H9 (cell line): Measurements from ENCODE around the gene FPGS. TPM values are rescaled to one million over a fixed set of nuclear protein-coding genes. Genes with fewer than 3 reads are reported as not detected.

Experiments used
- DNase-seq: peaks from one replicate; pipeline ENCODE4 v3.0.0-alpha.2; 2017
- H2AFZ ChIP-seq: one replicate; pipeline ENCODE4 v1.6.1; 2013; ENCODE audit warnings: mild to moderate bottlenecking, low read length, control low read depth, moderate library complexity
- H2AK5ac ChIP-seq: 2 replicates; pipeline ENCODE4 v1.6.1; 2013; ENCODE audit warnings: low read length, control low read depth, mixed read lengths; ENCODE audit not compliant: insufficient read length
- H2BK120ac ChIP-seq: one replicate; pipeline ENCODE4 v1.6.1; 2013; ENCODE audit warnings: low read depth, mild to moderate bottlenecking, low read length, control low read depth, inconsistent platforms; ENCODE audit not compliant: poor library complexity, severe bottlenecking
- H2BK12ac ChIP-seq: 2 replicates; pipeline ENCODE4 v1.6.1; 2013; ENCODE audit warnings: low read length, control low read depth, mixed read lengths, low read depth; ENCODE audit not compliant: insufficient read length
- H2BK15ac ChIP-seq: 2 replicates; pipeline ENCODE4 v1.6.1; 2013; ENCODE audit warnings: low read depth, low read length, control low read depth
- H2BK20ac ChIP-seq: one replicate; pipeline ENCODE4 v1.6.1; 2013; ENCODE audit warnings: low read depth, mild to moderate bottlenecking, low read length, control low read depth, inconsistent platforms; ENCODE audit not compliant: poor library complexity, severe bottlenecking
- H2BK5ac ChIP-seq: 2 replicates; pipeline ENCODE4 v1.6.1; 2013; ENCODE audit warnings: low read length, control low read depth, mixed read lengths; ENCODE audit not compliant: insufficient read length
- H3K14ac ChIP-seq: 2 replicates; pipeline ENCODE4 v1.6.1; 2013; ENCODE audit warnings: low read length, control low read depth; ENCODE audit not compliant: insufficient read depth
- H3K18ac ChIP-seq: 2 replicates; pipeline ENCODE4 v1.6.1; 2013; ENCODE audit warnings: low read depth, mild to moderate bottlenecking, mixed read lengths, low read length, control low read depth; ENCODE audit not compliant: insufficient read length
- H3K23ac ChIP-seq: 2 replicates; pipeline ENCODE4 v1.6.1; 2013; ENCODE audit warnings: low read length, control low read depth, mixed read lengths, low read depth; ENCODE audit not compliant: insufficient read length
- H3K23me2 ChIP-seq: 2 replicates; pipeline ENCODE4 v1.6.1; 2013; ENCODE audit warnings: low read depth, mild to moderate bottlenecking, mixed read lengths, low read length, control low read depth; ENCODE audit not compliant: insufficient read length, poor library complexity, severe bottlenecking
- H3K27ac ChIP-seq: 2 replicates; pipeline ENCODE4 v1.5.1; 2013; ENCODE audit warnings: low read length, control low read depth, mixed read lengths, low read depth; ENCODE audit not compliant: insufficient read length
- H3K27me3 ChIP-seq: 2 replicates; pipeline ENCODE4 v1.6.1; 2013; ENCODE audit warnings: low read length, control low read depth, inconsistent platforms; ENCODE audit not compliant: insufficient read depth
- H3K4ac ChIP-seq: 2 replicates; pipeline ENCODE4 v1.6.1; 2013; ENCODE audit warnings: low read depth, mild to moderate bottlenecking, control low read depth, inconsistent platforms, low read length, moderate library complexity
- H3K4me1 ChIP-seq: 2 replicates; pipeline ENCODE4 v1.6.1; 2013; ENCODE audit warnings: low read length, control low read depth, inconsistent platforms; ENCODE audit not compliant: insufficient read depth
- H3K4me2 ChIP-seq: 2 replicates; pipeline ENCODE4 v1.6.1; 2013; ENCODE audit warnings: low read length, control low read depth, mixed read lengths; ENCODE audit not compliant: insufficient read length, insufficient read depth
- H3K56ac ChIP-seq: 2 replicates; pipeline ENCODE4 v1.6.1; 2013; ENCODE audit warnings: low read depth, mild to moderate bottlenecking, mixed read lengths, low read length, control low read depth; ENCODE audit not compliant: insufficient read length
- H3K79me1 ChIP-seq: 2 replicates; pipeline ENCODE4 v1.6.1; 2013; ENCODE audit warnings: low read depth, mild to moderate bottlenecking, moderate library complexity, low read length, control low read depth, inconsistent platforms; ENCODE audit not compliant: insufficient read depth, poor library complexity, severe bottlenecking
- H3K79me2 ChIP-seq: 2 replicates; pipeline ENCODE4 v1.6.1; 2013; ENCODE audit warnings: low read length, control low read depth, inconsistent platforms; ENCODE audit not compliant: insufficient read depth
- H3K9ac ChIP-seq: 2 replicates; pipeline ENCODE4 v1.6.1; 2013; ENCODE audit warnings: low read length, control low read depth, mixed read lengths; ENCODE audit not compliant: insufficient read length; ENCODE audit errors: extremely low read depth
- H3K9me3 ChIP-seq: one replicate; pipeline ENCODE4 v1.6.1; 2013; ENCODE audit warnings: low read depth, low read length, inconsistent platforms; ENCODE audit not compliant: control insufficient read depth
- H3T11ph ChIP-seq: one replicate; pipeline ENCODE4 v1.6.1; 2013; ENCODE audit warnings: mild to moderate bottlenecking, low read length, control low read depth, inconsistent platforms
- H4K20me1 ChIP-seq: one replicate; pipeline ENCODE4 v1.6.1; 2013; ENCODE audit not compliant: control insufficient read depth, insufficient read length, insufficient read depth
- H4K5ac ChIP-seq: 2 replicates; pipeline ENCODE4 v1.6.1; 2013; ENCODE audit warnings: low read depth, mild to moderate bottlenecking, mixed read lengths, low read length, control low read depth; ENCODE audit not compliant: insufficient read length
- H4K8ac ChIP-seq: replicated peaks from 2 replicates; pipeline ENCODE4 v1.6.1; 2013; ENCODE audit warnings: low read length, control low read depth, mixed read lengths, low read depth; ENCODE audit not compliant: insufficient read length
- H4K91ac ChIP-seq: 2 replicates; pipeline ENCODE4 v1.6.1; 2013; ENCODE audit warnings: low read depth, mild to moderate bottlenecking, moderate library complexity, mixed read lengths, low read length, control low read depth; ENCODE audit not compliant: insufficient read length
- H3K27ac Mint-ChIP-seq, 3 experiments: 2 replicates in 2 of 3; 3 replicates in 1 of 3; pipeline ENCODE4 v1.8.0; 2020 to 2021; ENCODE audit warnings: mixed read lengths in 3 of 3, mild to moderate bottlenecking in 1 of 3, moderate library complexity in 1 of 3
- H3K27me3 Mint-ChIP-seq: 2 replicates; pipeline ENCODE4 v1.8.0; 2021; ENCODE audit warnings: low read depth, mild to moderate bottlenecking, moderate library complexity, mixed read lengths
- H3K36me3 Mint-ChIP-seq, 3 experiments: 2 replicates in 2 of 3; 3 replicates in 1 of 3; pipeline ENCODE4 v1.8.0; 2020 to 2021; ENCODE audit warnings: low read depth in 3 of 3, mixed read lengths in 3 of 3; ENCODE audit not compliant: insufficient read depth in 1 of 3
- H3K4me1 Mint-ChIP-seq, 2 experiments: 2 replicates each; pipeline ENCODE4 v1.8.0; 2020; ENCODE audit warnings: mixed read lengths in 2 of 2
- H3K4me3 Mint-ChIP-seq, 2 experiments: 2 replicates in 1 of 2; 3 replicates in 1 of 2; pipeline ENCODE4 v1.8.0; 2020 to 2021; ENCODE audit warnings: mild to moderate bottlenecking in 2 of 2, mixed read lengths in 2 of 2, moderate library complexity in 1 of 2
- H3K9me3 Mint-ChIP-seq, 2 experiments: 2 replicates in 1 of 2; 3 replicates in 1 of 2; pipeline ENCODE4 v1.8.0; 2020; ENCODE audit warnings: mild to moderate bottlenecking in 2 of 2, mixed read lengths in 2 of 2, moderate library complexity in 1 of 2
- CTCF ChIP-seq: fragments of 200-600 bp; sonication (generic); conservative IDR thresholded peaks from 3 replicates; pipeline ENCODE4 v1.8.0; 2021; ENCODE audit warnings: antibody characterized with exemption, mild to moderate bottlenecking
- WGBS: extraction: QIAGEN DNeasy Blood & Tissue Kit; methylation state at CpG from one replicate; pipeline ENCODE4 v1.1.7; 2013; ENCODE audit warnings: missing lambda C conversion rate, low lambda C conversion rate, mixed read lengths; ENCODE audit not compliant: insufficient read length; ENCODE audit errors: extremely low coverage; 5-methylcytosine and 5-hydroxymethylcytosine counted together
- total RNA-seq: library from RNA; stranded (reverse); gene quantifications from 2 replicates; pipeline ENCODE4 v1.2.1, GENCODE V29; 2021

Gene FPGS
- total RNA-seq, 1 experiment from 2014 or later, result 68.4 TPM

- H4K5ac ChIP-seq, result no peak overlapping the region
Measured at GRCh38 chr9:127788337-127789011, 14.2 kb upstream of the FPGS start.

More at GRCh38 chr9:127788337-127789011, 14.2 kb upstream of the FPGS start:
- H3K56ac ChIP-seq, result no peak overlapping the region
- H3K18ac ChIP-seq, result no peak overlapping the region
- no peak overlapping the region for H3K23ac ChIP-seq
- no peak for TF ChIP-seq CTCF
- Mint-ChIP-seq H3K36me3 (peaks cover 41 to 59% (median 58%) of the 10 kb centered on the region in 3 experiments), H3K4me3 (no peak overlapping the region), H3K27ac (peak overlapping the region in 1 of 3 experiments; percentile 72; a peak in 2 of 7 replicates), H3K4me1 (peaks cover 9 to 29% of the 10 kb centered on the region in 2 experiments), H3K27me3 (peaks cover 6% of the 10 kb centered on the region), H3K9me3 (no peaks in the 10 kb centered on the region)
- H3K9me3 ChIP-seq, result no peaks in the 10 kb centered on the region
- no peaks in the 10 kb centered on the region for H3K27me3 ChIP-seq
- no peak overlapping the region for H2BK20ac ChIP-seq
- H3K23me2 ChIP-seq, result peaks cover 2% of the 10 kb centered on the region
- no peak overlapping the region for H3T11ph ChIP-seq
- no peak overlapping the region for H3K14ac ChIP-seq
- no peak for DNase-seq
- H4K8ac ChIP-seq, result no peak overlapping the region
- H2BK12ac ChIP-seq, result no peak overlapping the region
- no peaks in the 10 kb centered on the region for H3K4me1 ChIP-seq
- H3K4ac ChIP-seq, result no peak overlapping the region
- H2BK120ac ChIP-seq, result no peak overlapping the region
- H4K20me1 ChIP-seq, result no peaks in the 10 kb centered on the region
- H2AK5ac ChIP-seq, result no peak overlapping the region
- WGBS, result no CpG with 5 or more reads among the region's 26 CpGs
- H3K27ac ChIP-seq, result no peak overlapping the region
- H3K9ac ChIP-seq, result no peak overlapping the region
- no peak overlapping the region for H2AFZ ChIP-seq
- no peak overlapping the region for H2BK15ac ChIP-seq
- H3K79me1 ChIP-seq, result peaks cover 16% of the 10 kb centered on the region
- H4K91ac ChIP-seq, result no peak overlapping the region
- peaks cover 3% of the 10 kb centered on the region; the same call in 1 of the 2 replicates for H3K79me2 ChIP-seq
- H3K4me2 ChIP-seq, result no peak overlapping the region
- no peak overlapping the region for H2BK5ac ChIP-seq
